OCI-LY7 (cell line): ENCODE measurements around the gene SLC25A11. TPM values are rescaled to one million over a fixed set of nuclear protein-coding genes. Genes with fewer than 3 reads are reported as not detected.

ENCODE experiments used
- BruUV-seq: library from RNA; stranded (reverse); fragments of 400-500 nt; replicated peaks from 2 replicates; lab custom pipeline; 2021; lab: Mats Ljungman, UMichigan
- CTCF ChIA-PET: fragments of 300-600 bp; sonication (Branson Sonifier 250); formaldehyde crosslinking; loops from one replicate; lab custom pipeline; 2022; ENCODE audit warnings: antibody characterized with exemption; ENCODE audit not compliant: unreplicated experiment; lab: Charles Lee
- POLR2A ChIA-PET: fragments of 300-600 bp; sonication (Branson Sonifier 250); formaldehyde crosslinking; loops from one replicate; lab custom pipeline; 2022; ENCODE audit warnings: antibody characterized with exemption; lab: Charles Lee
- DNase-seq: peaks from one replicate; pipeline ENCODE4 v3.0.0-alpha.2; 2015; ENCODE audit warnings: low spot score
- H2AFZ ChIP-seq: fragments of 200-600 bp; sonication (generic), shearing (Covaris generic); 2 replicates; pipeline ENCODE4 v1.6.1; 2014; ENCODE audit warnings: mild to moderate bottlenecking, antibody characterized with exemption, low read length, moderate library complexity
- H3K27ac ChIP-seq: fragments of 200-600 bp; sonication (generic); 2 replicates; pipeline ENCODE4 v1.5.1; 2014; ENCODE audit warnings: mixed run types, low read depth, mild to moderate bottlenecking, moderate library complexity, low read length, inconsistent platforms; ENCODE audit not compliant: poor library complexity, severe bottlenecking
- H3K36me3 ChIP-seq: fragments of 200-600 bp; sonication (generic); 2 replicates; pipeline ENCODE4 v1.6.1; 2014; ENCODE audit warnings: mild to moderate bottlenecking, antibody characterized with exemption, low read length, moderate library complexity, mixed read lengths; ENCODE audit not compliant: insufficient read depth
- H3K4me1 ChIP-seq: fragments of 200-600 bp; sonication (generic); 2 replicates; pipeline ENCODE4 v1.5.1; 2014; ENCODE audit warnings: mild to moderate bottlenecking, low read length; ENCODE audit not compliant: insufficient read depth, poor library complexity, severe bottlenecking
- H3K4me2 ChIP-seq: fragments of 200-600 bp; sonication (generic); 2 replicates; pipeline ENCODE4 v1.6.1; 2014; ENCODE audit warnings: mild to moderate bottlenecking, low read length
- H3K4me3 ChIP-seq: fragments of 200-600 bp; sonication (generic); 2 replicates; pipeline ENCODE4 v1.5.1; 2014; ENCODE audit warnings: mild to moderate bottlenecking, low read depth, low read length; ENCODE audit not compliant: poor library complexity, severe bottlenecking
- H3K79me2 ChIP-seq: fragments of 200-600 bp; sonication (generic); 2 replicates; pipeline ENCODE4 v1.6.1; 2016; ENCODE audit warnings: low read depth, mild to moderate bottlenecking, low read length, moderate library complexity, mixed read lengths; ENCODE audit not compliant: insufficient read depth
- H3K9me2 ChIP-seq: fragments of 200-600 bp; sonication (generic); 2 replicates; pipeline ENCODE4 v1.6.1; 2016; ENCODE audit warnings: mild to moderate bottlenecking, low read length, mixed read lengths; ENCODE audit not compliant: insufficient read depth
- H3K9me3 ChIP-seq: fragments of 200-600 bp; sonication (generic); 2 replicates; pipeline ENCODE4 v1.6.1; 2014; ENCODE audit warnings: mild to moderate bottlenecking, mixed run types, low read length, mixed read lengths
- H4K20me1 ChIP-seq: fragments of 200-600 bp; sonication (generic); 2 replicates; pipeline ENCODE4 v1.6.1; 2014; ENCODE audit warnings: mild to moderate bottlenecking, antibody characterized with exemption, low read length, moderate library complexity, mixed read lengths; ENCODE audit not compliant: insufficient read depth
- CTCF ChIP-seq: fragments of 200-600 bp; sonication (generic); conservative IDR thresholded peaks from 2 replicates; pipeline ENCODE4 v1.5.1; 2014; ENCODE audit warnings: mild to moderate bottlenecking, antibody characterized with exemption, low read length, moderate library complexity, mixed read lengths
- EZH2phosphoT487 ChIP-seq: fragments of 200-600 bp; sonication (generic); IDR thresholded peaks from 2 replicates; pipeline ENCODE4 v1.6.1; 2018; ENCODE audit warnings: low read depth, borderline replicate concordance, mild to moderate bottlenecking, mixed run types, antibody characterized with exemption, low read length, moderate library complexity, mixed read lengths
- intact Hi-C: fragments of 100-400 bp; cut with micrococcal nuclease; formaldehyde crosslinking; loops from one replicate; pipeline ENCODE4 v1.10.0; 2022; ENCODE audit not compliant: unreplicated experiment
- total RNA-seq, 2 experiments: library from RNA; depleted of rRNA in 1 of 2; stranded (reverse); fragments of >200 nt in 1 of 2; shearing (Covaris generic) in 1 of 2; gene quantifications; 2 replicates each; pipeline ENCODE4 v1.2.3, GENCODE V29; 2014 to 2022

The SLC25A11 gene
- total RNA-seq, 2 experiments from 2014 or later = 68.2 to 80.6 TPM

DNA sequence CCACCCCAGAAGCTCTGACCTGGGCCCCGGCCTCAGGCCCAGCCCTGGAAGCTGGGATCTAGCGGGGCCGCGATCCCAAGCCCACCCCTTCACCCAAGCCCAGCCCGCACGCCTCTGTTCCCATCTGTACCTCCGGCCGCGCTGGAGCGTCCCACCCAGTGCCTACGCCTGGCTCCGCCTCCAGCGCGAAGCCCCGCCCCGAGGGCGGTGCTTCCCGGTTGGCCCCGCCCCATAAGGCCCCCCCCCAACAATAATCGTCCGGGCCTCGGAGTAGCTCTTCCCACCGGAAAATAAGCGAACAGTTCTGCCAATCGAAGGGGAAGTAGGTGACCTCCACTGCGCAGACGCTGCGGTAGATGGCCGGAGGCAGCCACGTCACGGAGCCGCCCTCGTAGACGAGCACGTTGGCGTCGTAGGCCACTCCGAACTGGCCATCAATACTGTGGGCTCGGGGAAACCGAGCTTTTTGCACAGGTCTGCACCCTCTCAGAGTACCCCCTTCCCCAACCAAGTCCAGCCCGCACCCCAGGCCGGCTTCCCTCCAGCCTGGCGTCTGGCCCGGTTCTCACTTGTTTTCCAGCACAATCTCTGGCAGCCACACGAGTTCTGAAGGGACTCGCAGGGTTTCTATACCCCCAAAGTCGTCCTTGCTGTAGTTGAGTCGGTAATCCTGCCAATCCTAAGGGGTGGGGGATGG is 38.0 kb downstream of the SLC25A11 start:
- H3K4me2 ChIP-seq = no peak overlapping the region
- H3K4me1 ChIP-seq = peaks cover 9% of the 10 kb centered on the region
- no peak overlapping the region for H2AFZ ChIP-seq
- peaks cover 7% of the 10 kb centered on the region; the same call in 1 of the 2 replicates for H3K36me3 ChIP-seq
- TF ChIP-seq CTCF (no peak), EZH2phosphoT487 (no peak)
- DNase-seq = no peak
- intact Hi-C loops = loop anchor here (5.0 to 10.0 kb wide), 2 partner anchors 267 to 334 kb away; no protein-coding TSS in a partner anchor
- BruUV-seq = no TSS peak
- CTCF ChIA-PET = no interaction called here
- no peaks in the 10 kb centered on the region for H3K9me3 ChIP-seq
- no peaks in the 10 kb centered on the region for H3K79me2 ChIP-seq
- H4K20me1 ChIP-seq = no peaks in the 10 kb centered on the region
- no peak overlapping the region for H3K27ac ChIP-seq
- H3K9me2 ChIP-seq = no peaks in the 10 kb centered on the region
- no peak overlapping the region for H3K4me3 ChIP-seq
- POLR2A ChIA-PET = no interaction called here

GRCh38 chr17:4901108-4901647 is 38.7 kb downstream of the SLC25A11 start:
- intact Hi-C loops = loop anchor here (5.0 to 10.0 kb wide), 2 partner anchors 266 to 334 kb away; no protein-coding TSS in a partner anchor
- TF ChIP-seq CTCF (no peak), EZH2phosphoT487 (no peak)
- H3K27ac ChIP-seq = no peak overlapping the region
- H3K9me3 ChIP-seq = no peaks in the 10 kb centered on the region
- DNase-seq = no peak
- ChIA-PET CTCF (no interaction called here), POLR2A (no interaction called here)
- H3K79me2 ChIP-seq = no peaks in the 10 kb centered on the region
- peak overlapping the region; percentile 40 for H3K4me2 ChIP-seq
- no peaks in the 10 kb centered on the region for H4K20me1 ChIP-seq
- no TSS peak for BruUV-seq
- H2AFZ ChIP-seq = no peak overlapping the region
- H3K4me1 ChIP-seq = peaks cover 9% of the 10 kb centered on the region
- peaks cover 11% of the 10 kb centered on the region; the same call in 1 of the 2 replicates for H3K36me3 ChIP-seq
- H3K4me3 ChIP-seq = peak overlapping the region; percentile 43
- no peaks in the 10 kb centered on the region for H3K9me2 ChIP-seq
